Common myeloid progenitor, CD34-positive (primary cell): ENCODE results near the gene SPATA17.

Source experiments
- CTCF ChIA-PET: fragments of 350-600 bp; sonication (Branson Sonifier 250); formaldehyde crosslinking; loops from one replicate; lab custom pipeline; 2021; ENCODE audit warnings: antibody characterized with exemption; lab: Charles Lee
- POLR2A ChIA-PET: fragments of 350-600 bp; sonication (Branson Sonifier 250); formaldehyde crosslinking; loops from one replicate; lab custom pipeline; 2021; ENCODE audit warnings: antibody characterized with exemption; lab: Charles Lee
- DNase-seq, 3 donors: peaks; one replicate each; pipeline versions ENCODE4 v3.0.0 to v3.0.0-alpha.2; 2013
- H3K27ac ChIP-seq, 2 experiments: 1 replicate in 1 of 2; 2 replicates in 1 of 2; pipeline ENCODE4 v1.7.0; 2013; ENCODE audit warnings: inconsistent platforms in 2 of 2, low read length in 2 of 2, mild to moderate bottlenecking in 2 of 2, low read depth in 1 of 2, moderate library complexity in 1 of 2; ENCODE audit not compliant: severe bottlenecking in 2 of 2, insufficient read depth in 1 of 2, poor library complexity in 1 of 2
- H3K27me3 ChIP-seq, 5 experiments: replicated peaks in 2 of 5; 1 replicate in 3 of 5; 2 replicates in 2 of 5; pipeline versions ENCODE4 v1.6.1 to v1.7.0; 2013; ENCODE audit warnings: low read length in 4 of 5, mild to moderate bottlenecking in 2 of 5, moderate library complexity in 2 of 5, inconsistent platforms in 1 of 5; ENCODE audit not compliant: insufficient read depth in 5 of 5, control insufficient read depth in 4 of 5
- H3K36me3 ChIP-seq, 4 experiments: 1 replicate in 2 of 4; 2 replicates in 2 of 4; pipeline versions ENCODE4 v1.6.1 to v1.7.0; 2013; ENCODE audit warnings: low read length in 3 of 4, control low read depth in 1 of 4, mild to moderate bottlenecking in 1 of 4; ENCODE audit not compliant: control insufficient read depth in 4 of 4, insufficient read depth in 4 of 4
- H3K4me1 ChIP-seq, 4 experiments: 1 replicate in 3 of 4; 2 replicates in 1 of 4; pipeline versions ENCODE4 v1.6.1 to v1.7.1; 2013; ENCODE audit warnings: low read length in 3 of 4, mild to moderate bottlenecking in 3 of 4, control low read depth in 1 of 4, inconsistent platforms in 1 of 4, moderate library complexity in 1 of 4; ENCODE audit not compliant: control insufficient read depth in 4 of 4, insufficient read depth in 4 of 4; ENCODE audit errors: control extremely low read depth in 1 of 4
- H3K4me3 ChIP-seq, 7 experiments: 1 replicate in 4 of 7; 2 replicates in 3 of 7; pipeline versions ENCODE4 v1.5.1 to v1.7.0; 2013; ENCODE audit warnings: mild to moderate bottlenecking in 7 of 7, low read length in 6 of 7, moderate library complexity in 6 of 7, inconsistent platforms in 2 of 7, low read depth in 2 of 7, control low read depth in 1 of 7; ENCODE audit not compliant: insufficient read depth in 4 of 7, control insufficient read depth in 1 of 7; ENCODE audit errors: extremely low read depth in 1 of 7
- H3K9me3 ChIP-seq, 5 experiments: 1 replicate in 4 of 5; 2 replicates in 1 of 5; pipeline versions ENCODE4 v1.6.1 to v1.7.1; 2013; ENCODE audit warnings: low read length in 4 of 5, mild to moderate bottlenecking in 2 of 5, inconsistent platforms in 1 of 5, low read depth in 1 of 5, moderate library complexity in 1 of 5; ENCODE audit not compliant: control insufficient read depth in 4 of 5, insufficient read depth in 2 of 5; ENCODE audit errors: control extremely low read depth in 1 of 5
- WGBS: methylation state at CpG from one replicate; pipeline ENCODE4 v1.1.5; 2013; ENCODE audit not compliant: insufficient coverage; 5-methylcytosine and 5-hydroxymethylcytosine counted together

SPATA17 gene

GRCh38 chr1:217899614-217900013, 268.5 kb downstream of the SPATA17 start:
- DNase-seq = no peak
- ChIA-PET CTCF (no interaction called here), POLR2A (no interaction called here)
- no peaks in the 10 kb centered on the region for H3K27me3 ChIP-seq
- H3K36me3 ChIP-seq = no peaks in the 10 kb centered on the region
- H3K9me3 ChIP-seq = no peaks in the 10 kb centered on the region
- no CpG with 5 or more reads among the region's 1 CpG for WGBS
- H3K27ac ChIP-seq = no peak overlapping the region
- no peaks in the 10 kb centered on the region for H3K4me1 ChIP-seq
- no peak overlapping the region for H3K4me3 ChIP-seq

- no peaks in the 10 kb centered on the region for H3K36me3 ChIP-seq
- CTCF ChIA-PET = no interaction called here
- H3K4me1 ChIP-seq = no peaks in the 10 kb centered on the region
- no peaks in the 10 kb centered on the region for H3K27me3 ChIP-seq
- DNase-seq = no peak
- no peaks in the 10 kb centered on the region for H3K9me3 ChIP-seq
- no peak overlapping the region for H3K27ac ChIP-seq
- no CpG with 5 or more reads among the region's 2 CpGs for WGBS
- POLR2A ChIA-PET = no interaction called here
- H3K4me3 ChIP-seq = no peak overlapping the region
Observed at GRCh38 chr1:217907504-217907903, 276.4 kb downstream of the SPATA17 start.

GRCh38 chr1:217910203-217910602, 279.1 kb downstream of the SPATA17 start:
- CTCF ChIA-PET = interaction anchor here (1.1 kb wide), 1 partner anchor 13 kb away, joined by 3 read pairs; no protein-coding TSS in a partner anchor
- Histone ChIP-seq H3K4me1 (no peaks in the 10 kb centered on the region), H3K9me3 (no peaks in the 10 kb centered on the region), H3K4me3 (no peak overlapping the region), H3K27me3 (no peaks in the 10 kb centered on the region), H3K36me3 (no peaks in the 10 kb centered on the region), H3K27ac (no peak overlapping the region)
- DNase-seq = no peak
- POLR2A ChIA-PET = no interaction called here
- WGBS = 86% methylated on average over 1 of the region's 3 CpGs

GRCh38 chr1:217910791-217911320, 279.7 kb downstream of the SPATA17 start:
- WGBS = 92% methylated on average over 3 of the region's 3 CpGs
- no peaks in the 10 kb centered on the region for H3K4me1 ChIP-seq
- no peak overlapping the region for H3K4me3 ChIP-seq
- H3K36me3 ChIP-seq = no peaks in the 10 kb centered on the region
- H3K9me3 ChIP-seq = no peaks in the 10 kb centered on the region
- no peaks in the 10 kb centered on the region for H3K27me3 ChIP-seq
- no peak overlapping the region for H3K27ac ChIP-seq
- ChIA-PET POLR2A (no interaction called here), CTCF (no interaction called here)
- DNase-seq = no peak

DNA sequence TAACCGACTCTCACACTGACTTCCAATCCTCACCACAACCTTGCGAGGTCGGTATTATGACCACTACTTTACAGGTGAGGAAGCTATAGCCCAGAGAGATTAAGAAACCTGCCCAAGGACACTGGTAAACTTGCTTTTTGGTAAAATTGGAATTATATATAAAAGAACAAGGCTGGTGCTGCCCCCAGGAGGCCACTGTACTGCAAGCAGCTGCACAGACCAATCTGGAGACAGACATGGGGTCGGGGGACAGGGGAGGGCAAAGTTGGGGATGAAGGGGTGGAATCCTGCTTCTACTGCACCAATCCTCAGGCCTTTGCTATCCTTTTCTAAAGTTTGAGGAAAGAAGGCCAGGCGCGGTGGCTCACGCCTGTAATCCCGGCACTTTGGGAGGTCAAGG, 280.8 kb downstream of the SPATA17 start:
- no peaks in the 10 kb centered on the region for H3K9me3 ChIP-seq
- H3K27me3 ChIP-seq = no peaks in the 10 kb centered on the region
- H3K4me3 ChIP-seq = no peak overlapping the region
- H3K27ac ChIP-seq = no peak overlapping the region
- DNase-seq = no peak
- no peaks in the 10 kb centered on the region for H3K36me3 ChIP-seq
- 95% methylated on average over 4 of the region's 8 CpGs for WGBS
- ChIA-PET CTCF (no interaction called here), POLR2A (no interaction called here)
- H3K4me1 ChIP-seq = no peaks in the 10 kb centered on the region

DNA sequence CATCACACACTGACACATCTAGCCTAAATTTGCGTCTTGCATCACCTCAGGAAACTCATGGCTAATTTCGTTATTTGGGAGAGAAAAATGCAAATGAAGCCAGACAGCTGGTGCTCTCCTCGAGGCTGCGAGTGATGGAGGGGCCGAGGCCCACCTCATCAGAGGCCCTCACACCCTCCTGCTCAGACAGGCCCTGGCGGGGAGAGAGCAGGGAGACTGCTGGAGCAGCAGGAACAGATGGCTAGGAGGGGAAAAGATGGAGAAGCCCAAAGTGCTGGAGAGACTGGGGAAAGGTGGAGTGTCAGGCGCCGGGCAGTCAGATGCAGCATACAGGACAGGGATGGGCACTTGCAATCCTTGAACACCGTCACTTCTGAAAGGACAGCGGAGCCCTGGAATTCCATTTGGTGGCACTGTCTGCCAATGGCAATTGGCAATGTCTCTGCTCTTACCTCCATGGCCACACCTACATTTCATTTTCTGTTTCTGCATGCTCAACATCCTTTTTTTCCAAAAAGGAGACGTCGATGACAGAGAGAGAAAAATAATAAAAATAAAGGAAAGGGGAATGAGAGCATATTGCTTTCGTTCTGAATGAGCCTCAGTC, 286.2 kb downstream of the SPATA17 start:
- 73% methylated on average over 8 of the region's 13 CpGs for WGBS
- no peaks in the 10 kb centered on the region for H3K27me3 ChIP-seq
- ChIA-PET POLR2A (no interaction called here), CTCF (no interaction called here)
- no peak overlapping the region for H3K27ac ChIP-seq
- H3K9me3 ChIP-seq = no peaks in the 10 kb centered on the region
- no peak for DNase-seq
- H3K4me1 ChIP-seq = no peaks in the 10 kb centered on the region
- H3K4me3 ChIP-seq = no peak overlapping the region
- H3K36me3 ChIP-seq = no peaks in the 10 kb centered on the region

- Histone ChIP-seq H3K36me3 (no peaks in the 10 kb centered on the region), H3K27me3 (peaks cover 3 to 12% (median 4%) of the 10 kb centered on the region in 5 experiments), H3K27ac (no peak overlapping the region), H3K9me3 (no peaks in the 10 kb centered on the region), H3K4me1 (no peaks in the 10 kb centered on the region), H3K4me3 (no peak overlapping the region)
- WGBS = 68% methylated on average over 15 of the region's 18 CpGs
- CTCF ChIA-PET = no interaction called here
- POLR2A ChIA-PET = no interaction called here
- DNase-seq = no peak
Observed at GRCh38 chr1:217919683-217920388, 288.7 kb downstream of the SPATA17 start.
